GM12878 (cell line): ENCODE measurements around the gene ARFGAP3. TPM values are rescaled to one million over a fixed set of nuclear protein-coding genes. Genes with fewer than 3 reads are reported as not detected.

Experiments
- ATAC-seq: fragments of 200-7000 bp; cut with Tn5 transposase; 3 replicates; pipeline ENCODE4 v1.9.1; 2020; ENCODE audit warnings: mild to moderate bottlenecking, moderate library complexity
- BruUV-seq: library from RNA; stranded (reverse); fragments of 400-500 nt; replicated peaks from 2 replicates; lab custom pipeline; 2021; lab: Mats Ljungman, UMichigan
- CTCF ChIA-PET: fragments of 300-600 bp; sonication (Branson Sonifier 250); formaldehyde crosslinking; extraction: SDS; loops from one replicate; lab custom pipeline; 2021; ENCODE audit warnings: inconsistent platforms; lab: Yijun Ruan, JAX
- POLR2A ChIA-PET: fragments of 350-600 bp; formaldehyde crosslinking; extraction: SDS; loops from one replicate; lab custom pipeline; 2021; ENCODE audit warnings: inconsistent platforms; lab: Charles Lee
- RAD21 ChIA-PET: fragments of 300-600 bp; sonication (Branson Sonifier 250); formaldehyde crosslinking; loops from one replicate; lab custom pipeline; 2023; ENCODE audit warnings: antibody characterized with exemption; ENCODE audit not compliant: unreplicated experiment; lab: Charles Lee
- SMC1A ChIA-PET: fragments of 300-600 bp; sonication (Branson Sonifier 250); formaldehyde crosslinking; loops from one replicate; lab custom pipeline; 2023; ENCODE audit not compliant: unreplicated experiment, uncharacterized antibody; lab: Charles Lee
- DNase-seq: peaks from one replicate; pipeline ENCODE4 v3.0.0-alpha.2; 2011; ENCODE audit warnings: low read depth, low spot score
- FAIRE-seq: peaks from 3 replicates; lab custom pipeline; 2011; peaks lifted over from hg19 to GRCh38; lab: Jason Lieb, UNC
- H2AFZ ChIP-seq: 2 replicates; pipeline ENCODE4 v1.6.0; 2011; ENCODE audit warnings: low read depth, low read length, control low read depth; ENCODE audit not compliant: control insufficient read depth
- H3K27ac ChIP-seq: 2 replicates; pipeline ENCODE4 v1.5.1; 2011; ENCODE audit warnings: control low read depth; ENCODE audit not compliant: control insufficient read depth, insufficient read depth
- H3K27me3 ChIP-seq, 2 experiments: replicated peaks in 1 of 2; 2 replicates each; pipeline versions ENCODE4 v1.6.0 to v1.6.1; 2011; ENCODE audit warnings: low read length in 1 of 2; ENCODE audit not compliant: control insufficient read depth in 2 of 2, insufficient read depth in 2 of 2
- H3K36me3 ChIP-seq, 2 experiments: 2 replicates each; pipeline ENCODE4 v1.5.1; 2011; ENCODE audit warnings: low read length in 1 of 2; ENCODE audit not compliant: control insufficient read depth in 2 of 2, insufficient read depth in 2 of 2
- H3K4me1 ChIP-seq: 2 replicates; pipeline ENCODE4 v1.6.1; 2011; ENCODE audit warnings: mild to moderate bottlenecking, low read length, moderate library complexity, mixed read lengths; ENCODE audit not compliant: control insufficient read depth, insufficient read depth
- H3K4me2 ChIP-seq: 2 replicates; pipeline ENCODE4 v1.6.0; 2011; ENCODE audit warnings: control low read depth; ENCODE audit not compliant: control insufficient read depth, insufficient read depth
- H3K4me3 ChIP-seq: fragments of 200-600 bp; sonication (generic); 2 replicates; pipeline ENCODE4 v1.5.1; 2016
- H3K79me2 ChIP-seq: 2 replicates; pipeline ENCODE4 v1.6.0; 2011; ENCODE audit warnings: low read length; ENCODE audit not compliant: control insufficient read depth, insufficient read depth
- H3K9ac ChIP-seq: 2 replicates; pipeline ENCODE4 v1.8.0; 2011; ENCODE audit warnings: low read length, control low read depth, mixed read lengths; ENCODE audit not compliant: control insufficient read depth, insufficient read depth
- H3K9me3 ChIP-seq: replicated peaks from 3 replicates; pipeline ENCODE4 v1.5.1; 2011; ENCODE audit warnings: mild to moderate bottlenecking, low read length; ENCODE audit not compliant: control insufficient read depth, insufficient read depth
- H4K20me1 ChIP-seq: 2 replicates; pipeline ENCODE4 v1.6.0; 2011; ENCODE audit not compliant: control insufficient read depth, insufficient read depth
- CBFB ChIP-seq: IDR thresholded peaks from 2 replicates; pipeline ENCODE4 v1.6.1; 2016; ENCODE audit warnings: antibody characterized with exemption, low read depth
- CEBPZ ChIP-seq: fragments of 150-350 bp; IDR thresholded peaks from 2 replicates; pipeline ENCODE4 v1.6.1; 2016; ENCODE audit warnings: low read depth, low read length
- CUX1 ChIP-seq: IDR thresholded peaks from 2 replicates; pipeline ENCODE4 v1.6.1; 2012; ENCODE audit warnings: improper control_type of control experiment, low read depth, low read length; ENCODE audit not compliant: insufficient replicate concordance
- FOXK2 ChIP-seq: fragments of 450-650 bp; IDR thresholded peaks from 2 replicates; pipeline ENCODE4 v1.6.1; 2017; ENCODE audit warnings: mild to moderate bottlenecking, moderate library complexity
- PAX5 ChIP-seq: IDR thresholded peaks from 2 replicates; pipeline ENCODE4 v1.6.1; 2011; ENCODE audit warnings: low read depth, low read length, borderline replicate concordance
- POLR2AphosphoS5 ChIP-seq: IDR thresholded peaks from 2 replicates; pipeline ENCODE4 v1.6.1; 2011; ENCODE audit warnings: mild to moderate bottlenecking, low read length, inconsistent platforms
- SIX5 ChIP-seq: IDR thresholded peaks from 2 replicates; pipeline ENCODE4 v1.6.1; 2011; ENCODE audit warnings: mild to moderate bottlenecking, low read depth, low read length, moderate library complexity; ENCODE audit not compliant: severe bottlenecking
- SPI1 ChIP-seq: IDR thresholded peaks from 2 replicates; pipeline ENCODE4 v1.6.1; 2011; ENCODE audit warnings: low read depth, mild to moderate bottlenecking, low read length, moderate library complexity, borderline replicate concordance; ENCODE audit not compliant: insufficient read depth
- SRF ChIP-seq, 2 experiments: IDR thresholded peaks; 2 replicates each; pipeline ENCODE4 v1.6.1; 2011; ENCODE audit warnings: low read depth in 2 of 2, low read length in 2 of 2, mild to moderate bottlenecking in 1 of 2, moderate library complexity in 1 of 2
- ZBTB11 ChIP-seq: fragments of 450-650 bp; formaldehyde crosslinking; IDR thresholded peaks from 2 replicates; pipeline ENCODE4 v1.5.0; 2022; ENCODE audit warnings: mild to moderate bottlenecking, missing genetic modification characterization
- ZNF24 ChIP-seq: fragments of 450-650 bp; IDR thresholded peaks from 2 replicates; pipeline ENCODE4 v1.6.1; 2017; ENCODE audit warnings: antibody characterized with exemption, mild to moderate bottlenecking
- WGBS: methylation state at CpG from one replicate; pipeline ENCODE4 v1.1.6; 2016; ENCODE audit warnings: low lambda C conversion rate; ENCODE audit not compliant: insufficient replicate concordance, insufficient coverage; ENCODE audit errors: missing lambda C conversion rate; 5-methylcytosine and 5-hydroxymethylcytosine counted together
- in situ Hi-C: fragments of 300-500 bp; cut with MboI; formaldehyde crosslinking; loops from 9 replicates; pipeline ENCODE4 v1.14.3; 2018; ENCODE audit warnings: mixed read lengths
- intact Hi-C: fragments of 100-400 bp; cut with micrococcal nuclease; formaldehyde crosslinking; loops from one replicate; pipeline ENCODE4 v1.14.2; 2022; ENCODE audit not compliant: unreplicated experiment
- polyA plus RNA-seq, 11 experiments: library from polyadenylated mRNA; depleted of rRNA in 4 of 11; unstranded in 6 of 11; stranded (reverse) in 5 of 11; fragments of >200 nt; fragmentation: Nextera tagmentation in 4 of 11; fragmentation: Illumina TruSeq in 1 of 11; extraction: Ambion mirVana in 4 of 11; extraction: Trizol in 1 of 11; gene quantifications; 1 replicate in 1 of 11; 2 replicates in 10 of 11; pipeline versions ENCODE4 v1.2.1 to v1.2.3, GENCODE V29; 2011 to 2016; ENCODE audit warnings: inconsistent platforms in 2 of 11, missing spikeins in 2 of 11, low read depth in 1 of 11
- total RNA-seq, 4 experiments: library from RNA; depleted of rRNA in 3 of 4; stranded (reverse); fragments of >200 nt in 3 of 4; fragmentation: Illumina TruSeq in 1 of 4; extraction: Trizol in 1 of 4; gene quantifications; 2 replicates each; pipeline versions ENCODE4 v1.2.1 to v1.2.3, GENCODE V29; 2013 to 2021

ARFGAP3 gene
- total and polyA plus RNA-seq, 10 of the 15 experiments (the other 5 are each of a cell fraction or from before 2014, with no cell fraction given), result 29.7 to 50.8 (median 39.5) TPM

- DNase-seq (peak; percentile 97), ATAC-seq (peak; percentile 90), FAIRE-seq (peak; percentile 95)
- in situ Hi-C loops (no loop called here), intact Hi-C loops (loop anchor here (2.0 kb wide), 1 partner anchor 43 kb away; no protein-coding TSS in a partner anchor)
- Histone ChIP-seq H3K4me2 (peak overlapping the region; percentile 72), H3K36me3 (peaks cover 22 to 29% of the 10 kb centered on the region in 2 experiments), H3K79me2 (peaks cover 27% of the 10 kb centered on the region), H3K4me1 (peaks cover 58% of the 10 kb centered on the region), H3K9me3 (no peaks in the 10 kb centered on the region), H2AFZ (no peak overlapping the region), H3K27me3 (no peaks in the 10 kb centered on the region), H3K4me3 (peak overlapping the region; percentile 19; the same call in 1 of the 2 replicates), H4K20me1 (no peaks in the 10 kb centered on the region), H3K27ac (peak overlapping the region; percentile 84), H3K9ac (peak overlapping the region; percentile 50)
- ChIA-PET POLR2A (interaction anchor here (0.6 to 2.2 kb wide), 8 partner anchors 30 to 119 kb away, joined by 3 to 10 read pairs (median 4); no protein-coding TSS in a partner anchor), RAD21 (interaction anchor here (0.7 to 2.5 kb wide), 14 partner anchors 22 to 144 kb away, joined by 3 to 13 read pairs (median 4); partner anchors contain the start of gene PACSIN2), CTCF (interaction anchor here (0.9 to 2.4 kb wide), 6 partner anchors 12 to 76 kb away, joined by 3 to 9 read pairs (median 6); no protein-coding TSS in a partner anchor), SMC1A (interaction anchor here (0.6 to 3.5 kb wide), 13 partner anchors 13 to 173 kb away, joined by 3 to 18 read pairs (median 4); no protein-coding TSS in a partner anchor)
- 1% methylated on average over 4 of the region's 4 CpGs for WGBS
- no TSS peak for BruUV-seq
- TF ChIP-seq CBFB, result peak; percentile 78
- TF ChIP-seq SPI1, result peak; percentile 18; the same call in 1 of the 2 replicates
- TF ChIP-seq CEBPZ, result no peak
- TF ChIP-seq FOXK2, result no peak
- no peak for TF ChIP-seq ZBTB11 (CRISPR knock-in tag)
- TF ChIP-seq PAX5, result peak; percentile 55; the same call in 1 of the 2 replicates
- TF ChIP-seq ZNF24, result no peak
- TF ChIP-seq SRF (IDR thresholded peaks at IDR 0.05; ENCODE audit: low read depth in 2 of 2, low read length in 2 of 2), result peak in 1 of 2 experiments; percentile 68; a peak in 1 of 4 replicates
- TF ChIP-seq SIX5, result no peak
- TF ChIP-seq POLR2AphosphoS5, result 0 out of 2 replicates have a peak, but pooled peaks have one; percentile 56
- peak; percentile 80 for TF ChIP-seq CUX1
Observed at GRCh38 chr22:42889304-42889703, 32.2 kb upstream of the ARFGAP3 start.
